ENCODE results near the gene EHBP1L1. TPM values are rescaled to one million over a fixed set of nuclear protein-coding genes. Genes with fewer than 3 reads are reported as not detected.
A peak's percentile ranks its signal among the peaks of the same experiment; 100 is the strongest.
"Not testable (repeated sequence)": the region's sequence is repeated elsewhere in the genome, so short reads cannot be mapped to it uniquely, and the experiment has no call there.

Gene EHBP1L1
- total RNA-seq, 1 donor from 2014 or later: 31.6 TPM

DNA sequence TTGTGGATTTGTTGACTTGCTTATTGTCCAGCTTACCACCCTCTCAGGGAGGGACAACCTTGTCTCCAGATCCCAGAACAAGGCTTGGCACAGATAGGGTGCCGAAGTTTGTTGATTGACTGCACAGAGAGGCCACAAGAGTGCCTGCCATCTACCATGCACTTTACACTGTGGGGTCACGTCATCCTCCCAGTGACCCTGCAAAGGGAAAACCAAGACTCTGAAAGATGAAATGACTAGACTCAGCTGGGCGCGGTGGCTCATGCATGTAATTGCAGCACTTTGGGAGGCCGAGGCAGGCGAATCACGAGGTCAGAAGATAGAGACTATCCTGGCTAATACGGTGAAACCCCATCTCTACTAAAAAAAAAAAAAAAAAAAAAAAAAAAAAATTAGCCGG lies 13.1 kb upstream of the EHBP1L1 start:
- Histone ChIP-seq H3K27me3 (ENCODE audit: control insufficient read depth, insufficient read depth, low read length) (no peaks in the 10 kb centered on the region), H3K4me3 (ENCODE audit: low read depth, low read length) (no peak overlapping the region), H3K36me3 (ENCODE audit: control insufficient read depth, insufficient read depth, low read length) (no peaks in the 10 kb centered on the region)
- DNase-seq (ENCODE audit: low read depth): no peak
- TF ChIP-seq, protein P1, sequence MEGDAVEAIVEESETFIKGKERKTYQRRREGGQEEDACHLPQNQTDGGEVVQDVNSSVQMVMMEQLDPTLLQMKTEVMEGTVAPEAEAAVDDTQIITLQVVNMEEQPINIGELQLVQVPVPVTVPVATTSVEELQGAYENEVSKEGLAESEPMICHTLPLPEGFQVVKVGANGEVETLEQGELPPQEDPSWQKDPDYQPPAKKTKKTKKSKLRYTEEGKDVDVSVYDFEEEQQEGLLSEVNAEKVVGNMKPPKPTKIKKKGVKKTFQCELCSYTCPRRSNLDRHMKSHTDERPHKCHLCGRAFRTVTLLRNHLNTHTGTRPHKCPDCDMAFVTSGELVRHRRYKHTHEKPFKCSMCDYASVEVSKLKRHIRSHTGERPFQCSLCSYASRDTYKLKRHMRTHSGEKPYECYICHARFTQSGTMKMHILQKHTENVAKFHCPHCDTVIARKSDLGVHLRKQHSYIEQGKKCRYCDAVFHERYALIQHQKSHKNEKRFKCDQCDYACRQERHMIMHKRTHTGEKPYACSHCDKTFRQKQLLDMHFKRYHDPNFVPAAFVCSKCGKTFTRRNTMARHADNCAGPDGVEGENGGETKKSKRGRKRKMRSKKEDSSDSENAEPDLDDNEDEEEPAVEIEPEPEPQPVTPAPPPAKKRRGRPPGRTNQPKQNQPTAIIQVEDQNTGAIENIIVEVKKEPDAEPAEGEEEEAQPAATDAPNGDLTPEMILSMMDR (IDR thresholded peaks at IDR 0.05; ENCODE audit: insufficient read depth, low read length, severe bottlenecking): no peak
- no peak for FAIRE-seq

DNA sequence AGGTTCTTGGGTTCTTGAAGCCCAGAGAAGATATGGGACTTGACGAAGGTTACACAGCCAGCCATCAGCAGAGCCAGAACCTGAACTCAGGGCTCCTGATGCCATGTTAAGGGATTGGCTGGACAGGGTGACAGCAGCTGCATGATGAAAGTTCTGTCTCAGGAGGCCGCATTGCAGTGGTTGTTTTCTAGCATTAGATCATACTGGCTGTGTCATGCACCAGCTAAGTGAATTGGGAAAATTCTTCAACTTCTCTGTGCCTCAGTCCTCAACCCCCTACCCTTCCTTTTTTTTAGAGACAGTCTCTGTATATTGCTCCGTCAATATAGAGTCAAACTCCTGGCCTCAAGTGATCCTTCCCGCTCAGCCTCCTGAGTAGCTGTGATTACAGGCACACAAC lies 12.3 kb upstream of the EHBP1L1 start:
- DNase-seq (ENCODE audit: low read depth): no peak
- Histone ChIP-seq H3K36me3 (ENCODE audit: control insufficient read depth, insufficient read depth, low read length) (no peaks in the 10 kb centered on the region), H3K4me3 (ENCODE audit: low read depth, low read length) (no peak overlapping the region), H3K27me3 (ENCODE audit: control insufficient read depth, insufficient read depth, low read length) (no peaks in the 10 kb centered on the region)
- TF ChIP-seq, protein P1 (IDR thresholded peaks at IDR 0.05; ENCODE audit: insufficient read depth, low read length, severe bottlenecking): no peak
- no peak for FAIRE-seq

DNA sequence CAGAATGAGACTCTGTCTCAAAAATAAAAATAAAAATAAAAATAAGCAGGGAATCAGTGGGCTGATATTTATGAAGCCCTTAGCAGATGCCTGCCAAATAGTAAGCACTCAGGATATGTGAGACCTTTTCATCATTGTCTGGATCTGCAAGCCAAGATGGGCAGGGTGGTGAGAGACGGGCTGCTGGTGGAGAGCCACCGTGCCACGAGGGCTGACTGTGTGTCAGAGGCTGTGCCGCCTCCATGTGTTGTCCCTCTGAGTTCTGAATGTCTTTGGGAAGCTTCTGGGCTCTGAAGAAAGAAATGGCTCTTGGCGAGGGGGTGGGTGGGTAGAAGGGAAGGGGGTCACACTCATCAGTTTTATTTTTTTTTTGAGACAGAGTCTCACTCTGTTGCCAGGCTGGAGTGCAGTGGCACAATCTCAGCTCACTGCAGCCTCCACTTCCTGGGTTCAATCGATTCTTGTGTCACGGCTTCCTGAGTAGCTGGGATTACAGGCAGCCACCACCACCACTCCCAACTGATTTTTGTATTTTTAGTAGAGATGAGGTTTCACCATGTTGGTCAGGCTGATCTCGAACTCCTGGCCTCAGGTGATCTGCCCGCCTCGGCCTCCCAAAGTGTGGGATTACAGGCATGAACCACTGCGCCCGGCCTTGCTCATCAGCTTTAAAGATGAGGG lies 10.8 kb upstream of the EHBP1L1 start:
- H3K27me3 ChIP-seq (ENCODE audit: control insufficient read depth, insufficient read depth, low read length); H3K36me3 ChIP-seq (ENCODE audit: control insufficient read depth, insufficient read depth, low read length); DNase-seq (ENCODE audit: low read depth); H3K4me3 ChIP-seq (ENCODE audit: low read depth, low read length); FAIRE-seq: not testable (repeated sequence)

DNA sequence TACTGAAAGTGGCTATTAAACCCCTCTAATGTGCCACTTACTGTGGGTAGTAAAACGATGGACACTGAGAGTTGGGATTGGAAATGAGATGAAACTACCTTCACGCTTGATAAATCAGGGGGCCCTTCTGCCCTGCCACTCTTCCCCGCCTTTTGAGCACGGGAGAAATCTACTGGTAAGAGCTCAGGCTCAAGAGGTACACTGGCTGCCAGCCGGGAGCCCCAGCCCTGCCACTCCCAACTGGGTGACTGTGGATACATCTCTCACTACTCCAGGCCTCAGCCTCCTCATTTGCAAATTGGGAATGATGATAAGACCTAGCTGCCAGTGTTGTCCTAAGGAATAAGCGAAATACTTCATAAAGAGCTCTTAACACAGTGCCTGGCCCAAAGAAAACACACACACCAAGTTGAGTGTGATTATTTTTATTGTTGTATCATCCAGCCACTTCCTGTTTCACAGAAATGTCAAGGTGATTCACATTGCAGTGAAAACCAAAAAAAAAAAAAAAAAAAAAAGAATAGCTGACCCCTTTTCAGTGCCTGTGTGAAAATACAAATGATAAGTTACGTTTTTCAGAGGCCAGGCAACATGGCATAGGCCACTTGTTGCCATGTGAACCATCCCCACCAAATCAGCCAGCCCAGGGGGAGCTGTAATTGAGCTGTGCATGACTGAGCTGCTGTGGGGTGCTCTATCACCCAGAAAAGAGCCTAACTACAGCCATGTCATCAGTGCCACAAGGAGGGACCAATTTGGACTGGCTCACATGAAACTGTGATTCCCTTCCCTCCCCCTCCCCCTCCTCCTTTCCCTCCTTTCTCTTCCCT lies 10.0 kb upstream of the EHBP1L1 start:
- Histone ChIP-seq H3K4me3 (ENCODE audit: low read depth, low read length) (no peak overlapping the region), H3K36me3 (ENCODE audit: control insufficient read depth, insufficient read depth, low read length) (peaks cover 2% of the 10 kb centered on the region), H3K27me3 (ENCODE audit: control insufficient read depth, insufficient read depth, low read length) (no peaks in the 10 kb centered on the region)
- DNase-seq (ENCODE audit: low read depth) (peak; percentile 37), FAIRE-seq (no peak)
- TF ChIP-seq, protein P1 (IDR thresholded peaks at IDR 0.05; ENCODE audit: insufficient read depth, low read length, severe bottlenecking): no peak

DNA sequence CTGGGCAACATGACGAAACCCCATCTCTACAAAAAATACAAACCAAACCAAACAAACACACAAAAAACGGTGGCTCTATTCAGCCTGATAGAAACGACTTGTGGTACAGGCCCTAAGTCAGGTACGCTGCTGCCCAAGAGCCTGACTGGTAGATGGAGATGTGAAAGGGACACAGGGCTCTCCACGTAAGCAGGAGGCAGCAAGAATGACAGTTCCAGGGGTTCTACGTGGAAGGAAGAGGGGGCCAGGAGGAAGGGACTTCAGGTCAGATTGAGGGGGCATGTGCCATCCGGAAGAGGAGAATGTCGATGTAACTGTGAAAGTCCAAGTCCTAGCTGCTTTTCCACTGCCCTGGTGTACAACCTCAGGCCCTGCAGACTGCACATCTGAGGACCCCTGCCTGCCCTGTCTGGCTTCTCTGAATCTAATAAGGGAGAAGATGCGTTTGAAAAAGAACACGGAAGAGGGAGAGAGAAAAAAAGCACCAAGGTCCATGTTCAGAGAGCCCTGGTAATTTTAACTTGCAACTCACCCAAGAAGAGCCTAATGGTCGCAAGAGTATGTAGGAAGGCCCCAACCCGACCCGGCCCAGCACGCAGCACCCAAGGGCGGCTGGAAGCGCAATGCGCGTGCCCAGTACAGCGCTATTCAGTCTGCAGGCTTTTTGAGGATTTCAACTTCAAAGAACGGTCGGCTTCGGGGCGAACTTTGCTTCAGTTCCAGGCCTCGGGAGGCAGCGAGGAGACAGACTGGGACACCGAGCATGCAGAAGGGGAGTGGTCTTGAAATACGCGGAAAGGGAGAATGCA lies 6.5 kb upstream of the EHBP1L1 start:
- FAIRE-seq: no peak

More for the DNA sequence above, 6.5 kb upstream of the EHBP1L1 start:
- Histone ChIP-seq H3K36me3 (ENCODE audit: control insufficient read depth, insufficient read depth, low read length) (peaks cover 3% of the 10 kb centered on the region), H3K27me3 (ENCODE audit: control insufficient read depth, insufficient read depth, low read length) (no peaks in the 10 kb centered on the region), H3K4me3 (ENCODE audit: low read depth, low read length) (peak overlapping the region; percentile 93)
- TF ChIP-seq, protein P1 (IDR thresholded peaks at IDR 0.05; ENCODE audit: insufficient read depth, low read length, severe bottlenecking): no peak
- no peak for DNase-seq (ENCODE audit: low read depth)
